ENCODE results near the gene SPRY1.

Gene SPRY1

DNA sequence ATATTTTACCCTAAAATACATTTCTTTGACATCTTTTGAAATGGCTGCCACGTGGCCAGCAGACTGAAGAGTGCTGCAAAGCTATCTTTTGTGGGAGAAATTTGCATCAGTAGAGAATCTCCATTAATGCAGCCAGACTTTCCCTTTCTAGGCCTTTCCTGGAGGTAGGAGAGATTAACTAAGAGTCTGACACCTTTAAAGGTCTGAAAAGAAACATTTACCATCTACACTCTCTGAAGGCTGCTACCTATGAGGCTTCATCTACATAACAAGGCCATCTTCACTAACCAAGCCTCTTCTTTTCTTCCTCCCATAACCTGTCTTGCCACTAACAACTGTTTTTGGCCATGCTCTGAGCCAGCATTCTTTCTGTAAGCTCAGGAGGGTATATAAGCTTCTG is 17.8 kb upstream of the SPRY1 start:
- in situ Hi-C loops (cut with HindIII; ENCODE audit: low sequenced_read_pairs), result loop anchor here (25.0 kb wide), 1 partner anchor 709 kb away; no protein-coding TSS in a partner anchor

GRCh38 chr4:123379392-123379791 is 17.2 kb upstream of the SPRY1 start:
- in situ Hi-C loops (cut with HindIII; ENCODE audit: low sequenced_read_pairs), result loop anchor here (25.0 kb wide), 1 partner anchor 708 kb away; no protein-coding TSS in a partner anchor

DNA sequence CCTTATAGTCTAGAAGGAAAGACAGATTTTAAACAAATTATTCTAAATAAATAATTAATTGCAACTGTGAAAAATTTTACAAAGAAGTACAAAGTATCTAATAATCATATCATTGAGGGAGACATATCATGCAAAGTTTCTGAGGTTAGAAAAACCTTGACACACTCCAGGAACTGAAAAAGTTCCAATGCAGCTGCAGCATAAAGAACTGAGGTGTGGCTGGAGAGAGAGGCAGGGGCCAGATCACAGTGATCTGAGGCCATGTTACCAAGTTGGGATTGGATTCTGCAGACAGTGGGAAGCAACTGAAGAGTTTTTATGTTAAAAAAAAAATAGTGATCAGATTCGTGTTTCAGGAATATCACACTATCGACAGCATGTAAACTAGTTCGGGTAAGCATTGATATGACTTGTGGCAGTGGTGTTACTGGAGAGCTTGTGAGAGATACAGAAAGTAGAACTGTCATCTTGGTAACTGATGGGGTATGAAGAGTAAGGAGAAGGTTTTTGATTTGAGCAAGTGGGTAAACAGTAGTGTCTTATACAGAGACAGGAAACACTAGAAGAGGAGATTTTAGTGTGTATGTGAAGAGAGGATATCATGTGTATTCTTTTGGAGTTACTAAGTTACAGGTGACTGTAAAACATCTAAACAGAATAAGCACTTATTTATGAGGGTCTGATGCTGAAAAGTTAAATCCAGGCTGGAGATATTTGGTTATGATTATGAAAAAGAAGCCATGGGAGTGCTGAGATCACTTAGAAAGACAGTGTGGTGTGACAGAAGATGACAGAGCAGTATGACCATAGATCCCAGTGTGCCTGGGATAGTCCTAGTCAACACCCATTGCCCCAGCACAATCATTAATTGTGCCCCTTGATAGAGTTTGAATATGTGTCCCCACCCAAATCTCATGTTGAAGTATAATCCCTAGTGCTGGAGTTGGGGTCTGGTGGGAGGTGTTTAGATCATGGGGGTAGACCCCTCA is 15.6 kb upstream of the SPRY1 start:
- in situ Hi-C loops (cut with HindIII; ENCODE audit: low sequenced_read_pairs), result loop anchor here (25.0 kb wide), 1 partner anchor 706 kb away; no protein-coding TSS in a partner anchor

- in situ Hi-C loops (cut with HindIII; ENCODE audit: low sequenced_read_pairs), result loop anchor here (25.0 kb wide), 1 partner anchor 705 kb away; no protein-coding TSS in a partner anchor
Observed at GRCh38 chr4:123381996-123382395, 14.6 kb upstream of the SPRY1 start.

GRCh38 chr4:123383566-123383965 is 13.0 kb upstream of the SPRY1 start:
- in situ Hi-C loops (cut with HindIII; ENCODE audit: low sequenced_read_pairs), result loop anchor here (25.0 kb wide), 1 partner anchor 704 kb away; no protein-coding TSS in a partner anchor

GRCh38 chr4:123386609-123387008 is 10.0 kb upstream of the SPRY1 start:
- in situ Hi-C loops (cut with HindIII; ENCODE audit: low sequenced_read_pairs), result loop anchor here (25.0 kb wide), 1 partner anchor 701 kb away; no protein-coding TSS in a partner anchor

- in situ Hi-C loops (cut with HindIII; ENCODE audit: low sequenced_read_pairs), result loop anchor here (25.0 kb wide), 1 partner anchor 696 kb away; no protein-coding TSS in a partner anchor
Observed at GRCh38 chr4:123390846-123391456, 5.6 kb upstream of the SPRY1 start.

DNA sequence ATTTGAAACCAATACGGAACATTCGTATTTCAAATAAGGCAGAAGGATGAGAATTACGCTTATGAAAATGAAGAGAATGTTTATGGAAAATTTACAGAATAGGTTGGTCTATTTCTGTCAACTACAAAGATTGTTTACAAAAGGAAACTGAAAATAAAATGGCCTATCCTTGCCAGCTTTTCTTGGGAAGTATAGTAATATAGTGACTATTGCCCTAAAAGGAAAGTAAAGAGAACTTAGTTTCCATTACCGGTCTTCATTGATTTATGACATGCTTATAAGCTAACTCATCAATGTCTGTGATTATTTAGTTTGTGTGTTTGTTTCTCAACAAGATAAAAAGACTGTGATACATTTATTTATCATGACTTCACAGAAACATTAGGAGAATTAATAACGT is 2.9 kb upstream of the SPRY1 start:
- in situ Hi-C loops (cut with HindIII; ENCODE audit: low sequenced_read_pairs), result loop anchor here (25.0 kb wide), 1 partner anchor 694 kb away; no protein-coding TSS in a partner anchor

- in situ Hi-C loops (cut with HindIII; ENCODE audit: low sequenced_read_pairs), result loop anchor here (25.0 kb wide), 1 partner anchor 690 kb away; no protein-coding TSS in a partner anchor
Observed at GRCh38 chr4:123397144-123398065, 810 bp downstream of the SPRY1 start.

DNA sequence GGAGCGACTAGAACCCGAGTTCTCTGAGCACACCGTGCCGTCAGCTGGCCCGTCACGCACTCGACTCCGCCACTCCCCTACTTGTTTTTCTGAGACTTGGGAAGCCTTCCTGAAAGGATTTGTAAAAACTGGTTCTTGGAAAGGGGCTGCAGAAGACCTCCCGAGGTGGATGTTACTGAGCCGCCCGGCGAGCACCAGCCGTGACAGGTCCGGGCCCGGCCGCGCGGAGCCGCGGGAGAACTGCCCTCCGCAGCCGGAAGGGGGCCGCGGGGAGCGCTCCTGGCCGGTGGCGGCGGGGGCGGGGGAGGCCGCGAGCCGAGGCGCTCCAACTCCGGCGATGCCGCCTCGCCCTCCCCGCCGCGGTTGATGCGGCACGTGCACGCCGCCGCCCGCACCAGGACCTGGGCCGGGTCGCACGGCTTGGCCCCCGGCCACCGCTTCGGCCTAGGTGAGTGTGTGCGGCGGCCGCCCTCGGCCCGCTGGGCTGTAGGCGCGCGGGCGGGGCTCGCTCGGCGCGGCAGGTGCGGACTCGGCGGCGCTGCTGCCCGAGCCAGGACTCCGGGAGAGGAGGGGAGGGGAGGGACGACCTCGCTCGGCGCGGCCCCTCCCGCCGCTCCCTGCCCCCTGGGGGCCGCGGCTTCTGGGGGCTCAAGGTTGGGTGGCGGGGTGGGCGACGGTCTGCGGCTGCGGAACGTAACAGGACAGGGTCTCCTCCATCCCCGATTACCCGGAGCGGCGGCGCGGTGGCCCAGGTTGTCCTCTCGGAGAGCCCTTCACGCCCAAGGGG is 1.7 kb downstream of the SPRY1 start:
- in situ Hi-C loops (cut with HindIII; ENCODE audit: low sequenced_read_pairs), result loop anchor here (25.0 kb wide), 1 partner anchor 689 kb away; no protein-coding TSS in a partner anchor

DNA sequence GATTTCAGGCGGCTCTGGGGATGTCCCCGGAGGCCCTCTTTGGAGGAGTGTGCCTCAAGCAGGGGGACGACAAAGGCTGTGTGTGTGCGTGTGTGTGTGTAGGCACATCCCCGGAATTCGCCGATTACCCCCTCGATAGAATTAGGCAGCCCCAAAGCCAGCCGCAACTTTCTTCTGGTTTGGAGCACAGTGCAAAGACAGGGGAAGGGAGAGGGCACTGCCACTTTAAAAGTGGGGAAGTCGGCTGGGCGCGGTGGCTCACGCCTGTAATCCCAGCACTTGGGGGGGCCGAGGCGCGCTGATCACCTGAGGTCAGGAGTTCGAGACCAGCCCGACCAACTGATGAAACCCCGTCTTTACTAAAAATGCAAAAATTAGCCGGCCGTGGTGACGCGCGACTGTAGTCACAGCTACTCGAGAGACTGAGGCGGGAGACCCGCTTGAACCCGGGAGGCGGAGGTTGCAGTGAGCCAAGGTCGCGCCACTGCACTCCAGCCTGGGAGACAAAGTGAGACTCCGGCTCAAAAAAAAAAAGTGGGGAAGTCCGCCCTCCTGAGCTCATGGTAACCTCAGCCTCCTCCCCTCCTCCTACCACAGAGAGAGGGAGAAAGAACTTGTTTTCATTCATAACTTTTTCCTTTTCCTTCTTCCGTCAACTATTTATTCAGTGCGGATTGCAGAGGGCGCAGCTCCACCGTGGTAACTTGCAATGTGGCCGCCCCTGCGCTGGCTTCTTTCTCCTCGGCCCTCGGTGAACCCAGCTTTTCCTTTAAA is 2.4 kb downstream of the SPRY1 start:
- in situ Hi-C loops (cut with HindIII; ENCODE audit: low sequenced_read_pairs), result loop anchor here (25.0 kb wide), 1 partner anchor 688 kb away; no protein-coding TSS in a partner anchor

DNA sequence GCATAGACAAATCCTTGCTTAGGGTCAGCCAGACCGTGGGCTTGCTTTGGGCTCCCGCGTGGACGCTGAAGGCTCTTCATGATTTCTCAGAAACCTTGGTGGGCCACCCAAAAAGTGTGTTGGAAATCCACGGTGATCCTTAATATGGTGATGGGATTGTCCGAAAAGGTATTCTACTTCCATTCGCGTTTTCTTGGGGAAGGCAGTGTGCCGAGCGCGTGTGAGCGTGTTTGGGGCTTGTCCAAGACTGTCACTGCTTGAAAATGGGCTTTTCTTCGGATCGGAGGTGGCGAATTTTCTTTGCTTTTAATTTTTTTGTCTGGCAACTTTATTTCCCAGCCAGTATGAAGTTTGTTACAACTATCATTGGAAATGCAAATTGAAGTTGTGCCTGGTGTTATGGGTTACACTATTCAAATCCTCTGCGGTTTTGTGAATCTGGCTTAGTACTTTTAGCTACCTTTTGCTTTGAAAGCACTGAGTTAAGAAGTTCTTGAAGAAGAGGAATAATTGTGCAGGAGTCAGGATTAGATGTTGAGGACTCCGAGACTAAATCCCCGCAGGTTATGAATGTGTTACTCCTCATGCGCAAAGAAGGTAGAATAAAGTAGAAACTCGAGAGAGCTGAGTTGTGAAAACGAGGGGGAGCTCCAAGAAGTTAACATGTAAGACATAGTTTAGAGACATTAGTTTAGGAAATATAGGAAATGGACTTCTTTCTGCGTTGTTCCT is 3.2 kb downstream of the SPRY1 start:
- in situ Hi-C loops (cut with HindIII; ENCODE audit: low sequenced_read_pairs), result loop anchor here (25.0 kb wide), 1 partner anchor 688 kb away; no protein-coding TSS in a partner anchor

DNA sequence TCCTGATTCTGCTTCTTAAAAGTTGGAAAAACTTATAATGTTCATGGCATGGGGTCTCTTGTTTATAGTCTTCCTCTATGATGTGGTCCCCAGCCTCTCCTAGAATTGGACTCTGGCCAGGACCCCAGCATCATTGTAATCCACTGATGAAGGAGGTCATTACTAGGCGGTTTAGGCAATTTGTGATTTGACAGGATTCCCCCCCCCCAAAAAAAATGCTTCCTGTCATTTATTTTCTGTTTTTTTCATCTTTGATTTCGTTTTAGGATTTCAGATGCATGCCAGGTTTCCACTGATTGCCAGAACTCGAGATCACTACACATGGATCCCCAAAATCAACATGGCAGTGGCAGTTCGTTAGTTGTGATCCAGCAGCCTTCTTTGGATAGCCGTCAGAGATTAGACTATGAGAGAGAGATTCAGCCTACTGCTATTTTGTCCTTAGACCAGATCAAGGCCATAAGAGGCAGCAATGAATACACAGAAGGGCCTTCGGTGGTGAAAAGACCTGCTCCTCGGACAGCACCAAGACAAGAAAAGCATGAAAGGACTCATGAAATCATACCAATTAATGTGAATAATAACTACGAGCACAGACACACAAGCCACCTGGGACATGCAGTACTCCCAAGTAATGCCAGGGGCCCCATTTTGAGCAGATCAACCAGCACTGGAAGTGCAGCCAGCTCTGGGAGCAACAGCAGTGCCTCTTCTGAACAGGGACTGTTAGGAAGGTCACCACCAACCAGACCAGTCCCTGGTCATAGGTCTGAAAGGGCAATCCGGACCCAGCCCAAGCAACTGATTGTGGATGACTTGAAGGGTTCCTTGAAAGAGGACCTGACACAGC is 4.9 kb downstream of the SPRY1 start:
- in situ Hi-C loops (cut with HindIII; ENCODE audit: low sequenced_read_pairs), result no loop called here

- in situ Hi-C loops (cut with HindIII; ENCODE audit: low sequenced_read_pairs), result no loop called here
Observed at GRCh38 chr4:123402121-123402465, 5.5 kb downstream of the SPRY1 start.

GRCh38 chr4:123403080-123403604 is 6.5 kb downstream of the SPRY1 start:
- in situ Hi-C loops (cut with HindIII; ENCODE audit: low sequenced_read_pairs), result no loop called here

GRCh38 chr4:123404533-123404932 is 7.9 kb downstream of the SPRY1 start:
- in situ Hi-C loops (cut with HindIII; ENCODE audit: low sequenced_read_pairs), result no loop called here

Data from DLD1 (cell line).